ENCODE data around the gene SYNGR1.

SYNGR1 gene

GRCh38 chr22:39311592-39312400, 38.0 kb upstream of the SYNGR1 start:
- Histone ChIP-seq H3K36me3 (ENCODE audit: control insufficient read depth in 4 of 4, insufficient read depth in 4 of 4, low read length in 3 of 4) (peaks cover 18 to 57% (median 45%) of the 10 kb centered on the region in 4 experiments), H3K4me3 (ENCODE audit: control insufficient read depth in 1 of 7, extremely low read depth in 1 of 7, insufficient read depth in 4 of 7, low read depth in 2 of 7, low read length in 6 of 7) (no peak overlapping the region), H3K9me3 (ENCODE audit: control extremely low read depth in 1 of 5, control insufficient read depth in 4 of 5, insufficient read depth in 2 of 5, low read depth in 1 of 5, low read length in 4 of 5) (no peaks in the 10 kb centered on the region), H3K4me1 (ENCODE audit: control extremely low read depth in 1 of 4, control insufficient read depth in 4 of 4, insufficient read depth in 4 of 4, low read length in 3 of 4) (peaks cover 0 to 32% (median 15%) of the 10 kb centered on the region in 4 experiments), H3K27ac (ENCODE audit: insufficient read depth in 1 of 2, low read depth in 1 of 2, low read length in 2 of 2, poor library complexity in 1 of 2, severe bottlenecking in 2 of 2) (no peak overlapping the region), H3K27me3 (replicated peaks in 2 of 5; ENCODE audit: control insufficient read depth in 4 of 5, insufficient read depth in 5 of 5, low read length in 4 of 5) (peaks cover 0 to 3% (median 0%) of the 10 kb centered on the region in 5 experiments)
- no peak for DNase-seq
- 94% methylated on average over 19 of the region's 19 CpGs for WGBS (ENCODE audit: insufficient coverage)
- POLR2A ChIA-PET: interaction anchor here (0.7 to 1.6 kb wide), 4 partner anchors 8 to 211 kb away, joined by 3 to 6 read pairs (median 4); no protein-coding TSS in a partner anchor
- CTCF ChIA-PET: interaction anchor here (0.6 to 2.6 kb wide), 19 partner anchors 9 to 1045 kb away, joined by 3 to 34 read pairs (median 4); partner anchors contain the start of gene PDGFB

GRCh38 chr22:39312410-39312809, 37.4 kb upstream of the SYNGR1 start:
- H3K36me3 ChIP-seq (ENCODE audit: control insufficient read depth in 4 of 4, insufficient read depth in 4 of 4, low read length in 3 of 4): peaks cover 22 to 62% (median 50%) of the 10 kb centered on the region in 4 experiments
- POLR2A ChIA-PET: no interaction called here
- CTCF ChIA-PET: interaction anchor here (0.9 to 2.6 kb wide), 5 partner anchors 10 to 158 kb away, joined by 3 to 34 read pairs (median 7); no protein-coding TSS in a partner anchor

GRCh38 chr22:39313258-39314001, 36.4 kb upstream of the SYNGR1 start:
- WGBS (ENCODE audit: insufficient coverage): 91% methylated on average over 13 of the region's 20 CpGs
- ChIA-PET POLR2A (no interaction called here), CTCF (interaction anchor here (6.7 kb wide), 1 partner anchor 143 kb away, joined by 112 read pairs; no protein-coding TSS in a partner anchor)
- H3K36me3 ChIP-seq (ENCODE audit: control insufficient read depth in 4 of 4, insufficient read depth in 4 of 4, low read length in 3 of 4): peaks cover 22 to 70% (median 59%) of the 10 kb centered on the region in 4 experiments
- peaks cover 11 to 43% (median 28%) of the 10 kb centered on the region in 4 experiments for H3K4me1 ChIP-seq (ENCODE audit: control extremely low read depth in 1 of 4, control insufficient read depth in 4 of 4, insufficient read depth in 4 of 4, low read length in 3 of 4)
- no peaks in the 10 kb centered on the region for H3K9me3 ChIP-seq (ENCODE audit: control extremely low read depth in 1 of 5, control insufficient read depth in 4 of 5, insufficient read depth in 2 of 5, low read depth in 1 of 5, low read length in 4 of 5)
- no peak for DNase-seq
- no peak overlapping the region for H3K4me3 ChIP-seq (ENCODE audit: control insufficient read depth in 1 of 7, extremely low read depth in 1 of 7, insufficient read depth in 4 of 7, low read depth in 2 of 7, low read length in 6 of 7)
- H3K27me3 ChIP-seq (replicated peaks in 2 of 5; ENCODE audit: control insufficient read depth in 4 of 5, insufficient read depth in 5 of 5, low read length in 4 of 5): no peaks in the 10 kb centered on the region
- H3K27ac ChIP-seq (ENCODE audit: insufficient read depth in 1 of 2, low read depth in 1 of 2, low read length in 2 of 2, poor library complexity in 1 of 2, severe bottlenecking in 2 of 2): no peak overlapping the region

More at GRCh38 chr22:39312410-39312809, 37.4 kb upstream of the SYNGR1 start:
- Histone ChIP-seq H3K27me3 (replicated peaks in 2 of 5; ENCODE audit: control insufficient read depth in 4 of 5, insufficient read depth in 5 of 5, low read length in 4 of 5) (no peaks in the 10 kb centered on the region), H3K4me3 (ENCODE audit: control insufficient read depth in 1 of 7, extremely low read depth in 1 of 7, insufficient read depth in 4 of 7, low read depth in 2 of 7, low read length in 6 of 7) (no peak overlapping the region), H3K4me1 (ENCODE audit: control extremely low read depth in 1 of 4, control insufficient read depth in 4 of 4, insufficient read depth in 4 of 4, low read length in 3 of 4) (peaks cover 1 to 33% (median 19%) of the 10 kb centered on the region in 4 experiments), H3K27ac (ENCODE audit: insufficient read depth in 1 of 2, low read depth in 1 of 2, low read length in 2 of 2, poor library complexity in 1 of 2, severe bottlenecking in 2 of 2) (no peak overlapping the region), H3K9me3 (ENCODE audit: control extremely low read depth in 1 of 5, control insufficient read depth in 4 of 5, insufficient read depth in 2 of 5, low read depth in 1 of 5, low read length in 4 of 5) (no peaks in the 10 kb centered on the region)
- DNase-seq: no peak
- 98% methylated on average over 5 of the region's 5 CpGs for WGBS (ENCODE audit: insufficient coverage)

DNA sequence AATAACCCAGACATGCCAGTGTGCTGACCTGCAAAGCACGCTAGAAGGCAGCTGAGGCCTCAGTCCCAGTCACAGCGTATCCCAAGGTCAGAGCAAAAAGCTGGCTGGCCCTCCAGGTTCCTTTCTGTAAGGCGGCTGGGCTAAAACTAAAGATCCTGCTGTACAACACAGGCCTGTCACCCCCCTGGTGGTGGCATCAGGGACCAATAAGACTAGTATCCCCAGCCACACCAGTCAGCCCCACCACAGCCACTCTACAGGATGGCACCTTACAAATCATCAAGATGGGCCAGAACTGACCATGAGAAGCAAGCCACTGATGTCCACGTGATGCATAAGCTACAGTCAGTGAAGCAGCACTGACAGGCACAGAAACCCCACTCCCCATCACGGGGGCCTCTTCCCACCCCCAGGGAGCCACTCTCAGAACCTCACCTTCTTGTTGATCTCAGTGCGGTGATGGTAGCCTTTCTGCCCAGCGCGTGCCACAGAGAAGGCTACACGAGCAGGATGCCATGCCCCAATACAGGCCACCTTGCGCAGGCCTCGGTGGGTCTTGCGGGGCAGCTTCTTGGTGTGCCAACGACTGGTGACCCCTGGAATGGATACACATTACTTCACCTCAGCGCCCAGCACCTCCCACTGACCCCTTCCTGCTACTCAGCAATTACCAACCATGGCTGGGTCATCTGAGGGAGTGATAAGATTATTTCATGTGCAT, 35.4 kb upstream of the SYNGR1 start:
- no peaks in the 10 kb centered on the region for H3K27me3 ChIP-seq (replicated peaks in 2 of 5; ENCODE audit: control insufficient read depth in 4 of 5, insufficient read depth in 5 of 5, low read length in 4 of 5)
- peaks cover 22 to 75% (median 59%) of the 10 kb centered on the region in 4 experiments for H3K36me3 ChIP-seq (ENCODE audit: control insufficient read depth in 4 of 4, insufficient read depth in 4 of 4, low read length in 3 of 4)
- no peak overlapping the region for H3K4me3 ChIP-seq (ENCODE audit: control insufficient read depth in 1 of 7, extremely low read depth in 1 of 7, insufficient read depth in 4 of 7, low read depth in 2 of 7, low read length in 6 of 7)
- H3K27ac ChIP-seq (ENCODE audit: insufficient read depth in 1 of 2, low read depth in 1 of 2, low read length in 2 of 2, poor library complexity in 1 of 2, severe bottlenecking in 2 of 2): no peak overlapping the region
- peaks cover 14 to 39% (median 32%) of the 10 kb centered on the region in 4 experiments for H3K4me1 ChIP-seq (ENCODE audit: control extremely low read depth in 1 of 4, control insufficient read depth in 4 of 4, insufficient read depth in 4 of 4, low read length in 3 of 4)
- no peak for DNase-seq
- POLR2A ChIA-PET: interaction anchor here (0.9 to 1.6 kb wide), 2 partner anchors 143 to 444 kb away, joined by 3 to 4 read pairs; no protein-coding TSS in a partner anchor
- WGBS (ENCODE audit: insufficient coverage): 97% methylated on average over 13 of the region's 14 CpGs
- no peaks in the 10 kb centered on the region for H3K9me3 ChIP-seq (ENCODE audit: control extremely low read depth in 1 of 5, control insufficient read depth in 4 of 5, insufficient read depth in 2 of 5, low read depth in 1 of 5, low read length in 4 of 5)
- CTCF ChIA-PET: interaction anchor here (0.9 to 6.7 kb wide), 8 partner anchors 16 to 180 kb away, joined by 3 to 112 read pairs (median 6); no protein-coding TSS in a partner anchor

DNA sequence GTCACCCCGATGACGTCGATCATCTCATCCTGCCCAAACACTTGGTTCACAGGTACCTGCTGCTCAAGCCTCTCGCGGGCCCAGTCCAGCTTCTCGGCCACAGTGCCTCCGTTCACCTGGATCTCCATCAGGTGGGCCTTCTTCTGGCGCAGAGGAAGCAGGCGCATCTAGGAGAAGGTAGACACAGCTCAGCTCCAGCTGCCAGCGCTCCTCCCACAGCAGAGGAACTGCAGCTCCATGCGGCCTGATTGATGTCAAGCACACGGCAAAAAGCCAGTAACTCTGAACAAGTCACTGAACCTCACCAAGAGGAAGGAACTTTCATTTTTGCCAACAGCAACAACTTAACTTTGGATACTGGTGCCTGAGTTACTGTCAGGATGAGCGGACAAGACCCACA, 34.4 kb upstream of the SYNGR1 start:
- ChIA-PET CTCF (interaction anchor here (0.7 to 6.7 kb wide), 17 partner anchors 9 to 272 kb away, joined by 3 to 112 read pairs (median 4); no protein-coding TSS in a partner anchor), POLR2A (interaction anchor here (0.9 to 1.6 kb wide), 2 partner anchors 144 to 445 kb away, joined by 3 to 4 read pairs; no protein-coding TSS in a partner anchor)
- H3K4me3 ChIP-seq (ENCODE audit: control insufficient read depth in 1 of 7, extremely low read depth in 1 of 7, insufficient read depth in 4 of 7, low read depth in 2 of 7, low read length in 6 of 7): peak overlapping the region in 1 of 7 experiments; percentile 7
- no peak overlapping the region for H3K27ac ChIP-seq (ENCODE audit: insufficient read depth in 1 of 2, low read depth in 1 of 2, low read length in 2 of 2, poor library complexity in 1 of 2, severe bottlenecking in 2 of 2)
- WGBS (ENCODE audit: insufficient coverage): 98% methylated on average over 13 of the region's 13 CpGs
- no peaks in the 10 kb centered on the region for H3K9me3 ChIP-seq (ENCODE audit: control extremely low read depth in 1 of 5, control insufficient read depth in 4 of 5, insufficient read depth in 2 of 5, low read depth in 1 of 5, low read length in 4 of 5)
- no peak for DNase-seq
- peaks cover 22 to 75% (median 58%) of the 10 kb centered on the region in 4 experiments for H3K36me3 ChIP-seq (ENCODE audit: control insufficient read depth in 4 of 4, insufficient read depth in 4 of 4, low read length in 3 of 4)
- no peaks in the 10 kb centered on the region for H3K27me3 ChIP-seq (replicated peaks in 2 of 5; ENCODE audit: control insufficient read depth in 4 of 5, insufficient read depth in 5 of 5, low read length in 4 of 5)
- peaks cover 14 to 39% (median 33%) of the 10 kb centered on the region in 4 experiments for H3K4me1 ChIP-seq (ENCODE audit: control extremely low read depth in 1 of 4, control insufficient read depth in 4 of 4, insufficient read depth in 4 of 4, low read length in 3 of 4)

DNA sequence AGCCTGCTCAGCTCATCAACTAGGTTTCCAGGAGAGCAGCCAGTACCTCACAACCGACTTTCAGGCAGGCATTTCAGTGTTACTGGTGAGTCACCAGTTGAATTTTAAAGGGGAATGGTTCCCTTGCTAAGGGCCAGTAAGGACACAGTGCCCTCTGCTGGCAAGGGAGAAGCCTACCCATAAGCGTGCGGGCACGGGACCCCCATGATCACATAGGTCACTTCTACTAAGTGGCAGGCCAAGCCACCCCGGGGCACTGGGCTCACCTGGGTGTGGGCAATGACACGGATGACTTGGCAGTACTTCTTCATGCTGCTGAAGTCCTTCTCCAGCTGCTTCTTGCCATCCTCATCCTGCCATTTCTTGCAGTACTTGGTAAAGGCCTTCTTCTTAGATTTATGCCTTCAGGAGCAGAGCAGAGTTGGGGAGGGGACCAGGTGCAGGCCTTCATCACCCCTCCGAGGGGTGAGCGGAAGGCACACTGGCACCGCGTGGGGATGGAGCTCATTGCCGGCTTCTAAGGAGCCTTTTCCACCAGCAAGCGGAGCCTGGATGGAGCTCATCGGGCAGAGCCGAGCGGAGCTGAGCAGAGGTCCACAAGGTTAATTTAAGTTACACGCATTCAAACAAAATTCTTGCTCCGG, 33.2 kb upstream of the SYNGR1 start:
- H3K9me3 ChIP-seq (ENCODE audit: control extremely low read depth in 1 of 5, control insufficient read depth in 4 of 5, insufficient read depth in 2 of 5, low read depth in 1 of 5, low read length in 4 of 5): no peaks in the 10 kb centered on the region

More for the DNA sequence above, 33.2 kb upstream of the SYNGR1 start:
- CTCF ChIA-PET: interaction anchor here (0.7 to 6.7 kb wide), 26 partner anchors 10 to 347 kb away, joined by 3 to 112 read pairs (median 4); partner anchors contain the start of gene SYNGR1
- Histone ChIP-seq H3K4me3 (ENCODE audit: control insufficient read depth in 1 of 7, extremely low read depth in 1 of 7, insufficient read depth in 4 of 7, low read depth in 2 of 7, low read length in 6 of 7) (peak overlapping the region in 1 of 7 experiments; percentile 99), H3K27ac (ENCODE audit: insufficient read depth in 1 of 2, low read depth in 1 of 2, low read length in 2 of 2, poor library complexity in 1 of 2, severe bottlenecking in 2 of 2) (peak overlapping the region in 1 of 2 experiments; percentile 41), H3K36me3 (ENCODE audit: control insufficient read depth in 4 of 4, insufficient read depth in 4 of 4, low read length in 3 of 4) (peaks cover 22 to 74% (median 56%) of the 10 kb centered on the region in 4 experiments), H3K4me1 (ENCODE audit: control extremely low read depth in 1 of 4, control insufficient read depth in 4 of 4, insufficient read depth in 4 of 4, low read length in 3 of 4) (peaks cover 14 to 43% (median 35%) of the 10 kb centered on the region in 4 experiments), H3K27me3 (replicated peaks in 2 of 5; ENCODE audit: control insufficient read depth in 4 of 5, insufficient read depth in 5 of 5, low read length in 4 of 5) (no peaks in the 10 kb centered on the region)
- peak; percentile 89 to 94 (median 93) for DNase-seq
- POLR2A ChIA-PET: interaction anchor here (1.6 kb wide), 1 partner anchor 447 kb away, joined by 3 read pairs; no protein-coding TSS in a partner anchor
- 78% methylated on average over 13 of the region's 17 CpGs for WGBS (ENCODE audit: insufficient coverage)
